Activated CD4-positive, alpha-beta T cell treated with anti-CD3 and anti-CD28 coated beads, Interleukin-2, amount 50 U/mL, for 4 hours (primary cell): Measurements from ENCODE around the gene RNF113B.

Experiments
- DNase-seq, 2 experiments: peaks; one replicate each; pipeline ENCODE4 v3.0.0-alpha.2; 2020

Gene RNF113B

GRCh38 chr13:98176777-98177608 is at the start of gene RNF113B:
RNF113B (minus strand) TSS chr13:98177269; CDS start chr13:98177236, 33 bp downstream.
- no peak for DNase-seq

GRCh38 chr13:98226496-98226895 is 49.4 kb upstream of the RNF113B start:
- DNase-seq: no peak

GRCh38 chr13:98225036-98225940 is 48.2 kb upstream of the RNF113B start:
- no peak for DNase-seq

- no peak for DNase-seq
These were observed 47.5 kb upstream of the RNF113B start for GRCh38 chr13:98224557-98224956.

- DNase-seq: no peak
These were observed 46.7 kb upstream of the RNF113B start for GRCh38 chr13:98223741-98224140.

GRCh38 chr13:98222816-98223215 is 45.7 kb upstream of the RNF113B start:
- DNase-seq: no peak

- no peak for DNase-seq
These were observed 45.0 kb upstream of the RNF113B start for GRCh38 chr13:98222081-98222554.

- no peak for DNase-seq
These were observed 44.2 kb upstream of the RNF113B start for GRCh38 chr13:98221234-98221633.

- no peak for DNase-seq
These were observed 43.3 kb upstream of the RNF113B start for GRCh38 chr13:98220271-98220791.

- DNase-seq: no peak
These were observed 42.6 kb upstream of the RNF113B start for GRCh38 chr13:98219685-98220084.

- no peak for DNase-seq
These were observed 40.5 kb upstream of the RNF113B start for GRCh38 chr13:98217597-98217996.

- no peak for DNase-seq
These were observed 39.7 kb upstream of the RNF113B start for GRCh38 chr13:98216711-98217285.

GRCh38 chr13:98216135-98216565 is 39.1 kb upstream of the RNF113B start:
- DNase-seq: no peak

GRCh38 chr13:98215508-98215907 is 38.4 kb upstream of the RNF113B start:
- no peak for DNase-seq

- DNase-seq: no peak
These were observed 37.6 kb upstream of the RNF113B start for GRCh38 chr13:98214707-98215106.

- DNase-seq: no peak
These were observed 37.1 kb upstream of the RNF113B start for GRCh38 chr13:98214008-98214643.

- DNase-seq: no peak
These were observed 36.3 kb upstream of the RNF113B start for GRCh38 chr13:98213354-98213753.

GRCh38 chr13:98212763-98213162 is 35.7 kb upstream of the RNF113B start:
- no peak for DNase-seq

GRCh38 chr13:98208606-98209005 is 31.5 kb upstream of the RNF113B start:
- DNase-seq: no peak

GRCh38 chr13:98207416-98207815 is 30.3 kb upstream of the RNF113B start:
- no peak for DNase-seq

GRCh38 chr13:98206946-98207345 is 29.9 kb upstream of the RNF113B start:
- no peak for DNase-seq

- no peak for DNase-seq
These were observed 27.5 kb upstream of the RNF113B start for GRCh38 chr13:98204546-98204945.
